ENCODE measurements around the gene KDM4B. TPM values are rescaled to one million over a fixed set of nuclear protein-coding genes. Genes with fewer than 3 reads are reported as not detected.

KDM4B gene
- total and polyA plus RNA-seq, 2 of the 8 experiments (the other 6 are each of a cell fraction or from before 2014, with no cell fraction given) = 12.0 to 31.9 TPM

- TF ChIP-seq PHF8 (conservative IDR thresholded peaks at IDR 0.05; ENCODE audit: low read depth, low read length) = no peak
- peak; percentile 89 for TF ChIP-seq CTBP2 (IDR thresholded peaks at IDR 0.05; ENCODE audit: borderline replicate concordance, insufficient read depth, insufficient read length, low read length)
- TF ChIP-seq BACH1 (IDR thresholded peaks at IDR 0.05; ENCODE audit: low read length) = no peak
These were observed 118.0 kb downstream of the KDM4B start (continued) for GRCh38 chr19:5086725-5087439.
